HL-60/S4 treated with retinoic acid at 250 ng/mL for 4 days and 3 days (cell line): ENCODE results near the gene ARMC9.
"Not testable (repeated sequence)": the region's sequence is repeated elsewhere in the genome, so short reads cannot be mapped to it uniquely, and the experiment has no call there.

Experiments used
- in situ Hi-C: fragments of 300-500 bp; cut with MboI; formaldehyde crosslinking; loops from 2 replicates; pipeline ENCODE4 v1.7.0; 2022; ENCODE audit warnings: low sequenced_read_pairs

The ARMC9 gene

GRCh38 chr2:231181860-231182512 is 16.4 kb upstream of the ARMC9 start:
- in situ Hi-C loops = no loop called here

DNA sequence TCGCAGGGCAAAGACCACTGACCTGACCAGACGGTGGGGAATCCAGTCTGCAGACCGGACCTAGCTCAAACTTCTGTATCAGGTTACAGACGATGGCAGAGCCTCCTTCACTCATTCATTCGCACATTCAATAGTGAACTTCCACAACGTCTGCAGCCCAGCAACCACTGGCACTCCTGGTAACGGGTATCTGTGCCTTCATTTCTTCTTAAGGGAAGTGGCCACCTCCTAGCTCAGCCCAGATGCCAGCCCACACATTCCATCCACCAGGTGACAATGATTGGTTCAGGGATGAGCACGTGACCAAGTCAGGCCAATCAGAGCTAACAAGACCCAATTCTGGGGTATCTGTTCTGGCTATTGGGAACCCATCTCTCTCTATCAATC is 15.9 kb upstream of the ARMC9 start:
- in situ Hi-C loops = no loop called here

- in situ Hi-C loops = no loop called here
Observed at GRCh38 chr2:231183851-231184250, 14.6 kb upstream of the ARMC9 start.

DNA sequence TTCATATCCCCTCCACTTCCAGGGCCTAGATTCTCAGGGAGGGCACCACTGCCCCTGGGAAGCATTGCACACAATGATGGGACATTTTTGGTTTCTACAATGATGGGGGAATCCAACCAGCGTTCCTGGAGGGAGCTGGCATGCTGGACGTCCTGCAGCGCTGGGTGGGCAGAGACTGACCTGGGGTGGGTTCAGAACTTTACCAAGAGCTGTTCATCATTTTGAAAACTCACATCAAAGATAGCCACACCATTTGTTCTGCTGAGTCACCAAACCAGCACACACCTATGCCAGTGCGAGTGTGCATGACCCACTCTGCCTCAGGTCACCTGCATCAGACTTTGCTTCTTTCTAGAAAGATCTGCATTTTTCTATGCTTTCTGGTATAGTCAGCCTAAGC is 14.1 kb upstream of the ARMC9 start:
- in situ Hi-C loops = no loop called here

- in situ Hi-C loops = no loop called here
Observed at GRCh38 chr2:231185050-231185725, 13.2 kb upstream of the ARMC9 start.

DNA sequence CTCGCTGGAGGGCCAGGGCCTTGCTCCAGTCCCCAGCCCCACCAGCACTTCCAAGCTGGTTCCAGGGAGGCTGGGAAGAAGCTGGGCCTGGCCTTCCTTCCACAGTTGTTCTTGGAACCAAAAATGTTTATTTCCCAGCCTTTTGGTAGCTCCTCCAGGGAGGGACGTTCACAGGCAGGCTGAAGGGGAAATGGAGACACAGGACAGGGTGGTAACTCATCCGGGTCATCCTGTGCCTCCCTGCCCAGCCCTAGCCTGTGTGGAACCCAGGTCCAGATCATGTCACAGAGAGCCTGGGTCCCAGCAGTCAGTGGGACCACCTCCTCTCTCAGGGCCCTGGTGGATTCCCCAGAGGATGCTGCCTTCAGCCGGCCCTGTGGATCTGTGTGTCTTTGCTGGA is 12.5 kb upstream of the ARMC9 start:
- in situ Hi-C loops = no loop called here

DNA sequence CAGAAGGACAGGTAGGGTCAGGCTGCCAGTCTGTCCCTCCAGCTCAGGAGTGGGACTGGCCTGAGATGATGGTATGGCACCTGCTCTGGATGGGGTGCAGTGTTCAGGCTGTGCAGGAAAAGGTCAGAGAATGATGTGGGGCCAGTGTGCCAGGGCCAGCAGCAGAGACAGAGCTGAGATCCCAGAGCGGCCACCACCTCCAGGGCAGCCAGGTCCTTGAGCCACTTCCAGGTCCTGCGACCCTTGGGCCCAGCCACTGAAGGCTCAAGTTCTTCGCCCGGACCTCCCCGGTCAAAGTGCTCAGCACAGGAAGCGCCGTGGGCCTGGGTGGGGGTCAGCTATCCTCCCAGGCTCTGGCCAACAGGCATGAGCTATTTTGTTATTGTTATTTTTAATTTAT is 12.1 kb upstream of the ARMC9 start:
- in situ Hi-C loops = no loop called here

DNA sequence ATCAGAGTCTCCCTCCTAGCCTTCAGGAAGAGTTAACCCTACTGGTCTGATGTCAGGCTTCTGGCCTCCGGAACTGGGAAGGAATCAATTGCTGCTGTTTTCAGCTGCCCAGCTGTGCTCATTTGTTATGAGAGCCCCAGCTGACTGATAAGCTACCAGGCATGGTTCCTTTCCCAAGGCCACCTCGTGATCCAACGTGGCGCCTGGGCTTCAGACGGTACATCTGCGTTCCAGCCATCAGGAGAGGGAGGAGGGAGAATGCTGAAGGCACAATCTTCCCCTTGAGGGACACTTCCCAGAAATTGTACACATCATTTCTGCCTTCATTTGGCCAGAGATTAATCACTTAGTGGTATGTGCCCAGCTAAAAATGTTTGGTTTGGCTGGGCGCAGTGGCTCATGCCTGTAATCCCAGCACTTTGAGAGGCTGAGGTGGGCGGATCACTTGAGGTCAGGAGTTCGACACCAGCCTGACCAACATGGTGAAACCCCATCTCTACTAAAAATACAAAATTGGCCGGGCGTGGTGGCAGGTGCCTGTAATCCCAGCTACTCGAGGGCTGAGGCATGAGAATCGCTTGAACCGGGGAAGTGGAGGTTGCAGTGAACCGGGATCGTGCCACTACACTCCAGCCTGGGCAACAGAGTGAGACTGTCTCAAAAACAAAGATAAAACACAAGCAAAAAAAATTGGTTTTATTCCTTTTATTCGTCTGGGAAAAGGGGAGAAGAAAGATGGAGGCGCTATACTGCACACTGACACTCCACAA is 10.5 kb upstream of the ARMC9 start:
- in situ Hi-C loops = no loop called here

- in situ Hi-C loops = no loop called here
Observed at GRCh38 chr2:231188506-231189170, 9.8 kb upstream of the ARMC9 start.

DNA sequence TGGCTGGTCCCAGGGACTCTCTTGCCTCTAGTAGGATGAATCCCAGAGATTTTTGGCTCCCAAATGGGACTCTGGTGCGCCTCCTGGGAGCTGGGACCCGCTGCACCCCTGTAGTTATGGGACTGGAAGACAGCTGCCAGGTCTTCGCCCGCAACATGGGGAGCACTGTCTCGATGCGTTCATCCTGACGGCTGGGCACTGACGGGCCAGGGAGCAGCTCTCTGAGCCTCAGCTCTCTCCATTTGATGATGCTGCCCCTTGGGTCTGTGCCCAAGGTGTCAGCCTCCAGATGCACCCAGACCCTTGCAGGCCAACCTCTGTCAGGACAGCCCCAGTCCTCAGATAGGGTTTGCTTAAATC is 9.3 kb upstream of the ARMC9 start:
- in situ Hi-C loops = no loop called here

DNA sequence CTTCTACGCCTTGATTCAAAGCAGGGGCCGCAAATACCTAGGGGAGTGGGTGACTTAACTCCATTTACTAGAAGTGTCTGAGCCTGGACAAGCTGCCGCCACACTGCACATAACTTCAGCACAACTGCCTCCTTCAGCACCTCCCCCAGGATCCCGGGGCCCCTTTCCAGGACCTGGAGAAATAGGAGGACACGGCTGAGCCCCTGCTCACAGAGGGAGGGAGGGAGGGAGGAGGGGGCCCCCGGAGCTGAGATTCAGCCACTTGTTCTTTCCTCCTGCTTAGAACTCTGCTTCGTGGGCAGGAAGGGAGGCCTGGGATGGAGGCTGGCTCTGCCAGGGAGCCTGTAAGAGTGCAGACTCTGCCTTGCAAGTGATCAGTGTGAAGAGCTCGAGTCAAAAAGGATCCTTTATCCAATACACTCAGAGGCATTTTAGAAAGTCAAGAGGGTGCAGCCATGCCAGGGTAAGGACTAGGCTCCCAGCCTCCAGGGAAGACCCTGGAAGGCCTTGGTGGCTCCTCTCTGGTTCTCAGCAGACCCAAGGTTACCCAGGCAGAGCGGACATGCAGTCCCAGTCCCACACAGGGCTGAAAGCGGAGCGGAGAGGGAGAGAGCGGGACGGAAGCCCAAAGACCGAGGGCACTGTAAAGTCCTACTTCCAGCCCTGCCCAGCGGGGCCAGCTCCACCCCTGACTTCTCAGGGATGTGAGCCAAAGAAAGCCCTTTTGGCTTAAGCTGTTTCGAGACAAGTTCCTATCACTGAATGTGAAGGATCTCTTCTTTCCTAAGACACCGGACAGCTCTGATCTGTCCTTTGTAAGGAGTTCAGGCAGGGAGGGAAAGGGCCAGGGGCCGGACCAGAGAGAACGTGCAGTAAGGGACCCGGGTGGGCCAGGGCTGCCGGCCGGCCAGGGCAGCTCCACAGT is 8.6 kb upstream of the ARMC9 start:
- in situ Hi-C loops = no loop called here

DNA sequence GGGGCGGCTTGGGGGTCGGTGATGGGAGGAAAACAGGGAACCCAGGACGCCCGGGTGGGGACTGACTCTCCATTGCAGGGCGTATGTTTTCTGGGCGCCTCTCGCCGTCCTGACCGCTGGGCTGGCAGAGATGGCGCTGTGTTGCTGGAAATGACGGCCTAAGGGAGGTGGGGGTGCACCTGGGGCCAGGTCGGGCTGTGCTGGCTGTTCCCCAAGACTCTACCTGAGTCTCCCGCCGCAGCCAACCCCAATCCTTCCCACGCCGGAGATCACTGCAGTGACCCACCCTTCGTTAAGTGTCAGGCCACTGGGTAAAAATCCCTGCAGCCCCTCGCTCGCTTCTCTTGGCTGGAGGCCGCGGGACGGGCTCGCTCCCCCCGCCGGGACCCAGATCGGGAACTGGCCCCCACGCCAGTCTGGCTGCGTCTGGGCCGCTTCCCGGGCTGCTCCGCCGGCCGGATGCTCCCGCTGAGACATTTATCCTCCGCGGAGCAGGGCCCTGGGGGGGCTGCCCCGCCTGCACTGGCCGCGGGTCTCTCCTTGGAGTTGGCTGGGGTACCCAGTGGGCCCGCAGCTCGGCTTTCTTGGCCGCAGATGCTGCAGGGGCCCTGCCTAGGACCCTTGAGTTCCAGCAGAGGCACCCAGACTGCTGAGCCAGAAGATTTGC is 7.8 kb upstream of the ARMC9 start:
- in situ Hi-C loops = no loop called here

DNA sequence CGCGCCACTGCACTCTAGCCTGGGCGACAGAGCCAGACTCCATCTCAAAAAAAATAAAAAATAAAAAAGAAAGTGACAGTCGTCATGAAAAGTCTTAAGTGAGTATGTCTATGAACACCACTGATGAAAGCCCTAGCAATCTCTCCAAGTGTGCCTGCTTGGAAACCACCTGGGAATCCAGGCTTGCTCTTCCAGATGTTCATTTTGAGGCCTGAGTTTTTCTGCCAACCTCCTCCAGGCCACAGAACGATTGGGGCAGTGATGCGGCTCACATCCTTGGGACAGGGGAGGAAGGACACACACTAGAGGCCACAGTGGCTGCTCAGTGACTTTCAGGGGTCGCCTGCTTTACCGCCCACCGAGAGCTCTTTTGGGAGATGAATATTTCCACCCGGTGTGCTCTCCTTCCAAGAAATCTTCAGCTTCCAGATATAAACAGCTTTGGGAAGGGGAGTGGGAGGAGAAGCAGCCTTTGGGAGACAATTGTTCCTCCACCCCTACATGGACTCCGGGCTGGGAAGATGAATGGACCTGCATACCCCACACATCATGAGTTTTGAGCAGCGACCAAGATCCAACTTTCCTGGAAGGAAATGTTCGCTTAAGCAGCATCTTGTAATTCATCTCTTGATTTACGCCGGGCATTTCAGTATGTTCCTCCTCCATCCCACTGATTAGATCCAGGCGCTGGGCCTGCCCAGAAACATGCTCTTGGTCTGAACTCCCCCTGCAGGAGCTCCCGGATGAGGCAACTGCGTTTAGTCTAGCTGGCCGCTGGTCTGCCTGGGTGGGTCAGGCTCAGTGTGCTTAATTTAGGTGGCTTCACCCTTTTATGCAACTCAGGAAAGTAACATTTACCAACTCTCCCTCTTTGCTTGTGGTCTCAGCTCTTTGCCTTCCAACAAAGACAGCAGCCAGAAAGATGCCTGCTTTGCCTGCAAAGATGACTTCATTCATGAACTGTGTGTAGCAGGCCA is 6.2 kb upstream of the ARMC9 start:
- in situ Hi-C loops = no loop called here

DNA sequence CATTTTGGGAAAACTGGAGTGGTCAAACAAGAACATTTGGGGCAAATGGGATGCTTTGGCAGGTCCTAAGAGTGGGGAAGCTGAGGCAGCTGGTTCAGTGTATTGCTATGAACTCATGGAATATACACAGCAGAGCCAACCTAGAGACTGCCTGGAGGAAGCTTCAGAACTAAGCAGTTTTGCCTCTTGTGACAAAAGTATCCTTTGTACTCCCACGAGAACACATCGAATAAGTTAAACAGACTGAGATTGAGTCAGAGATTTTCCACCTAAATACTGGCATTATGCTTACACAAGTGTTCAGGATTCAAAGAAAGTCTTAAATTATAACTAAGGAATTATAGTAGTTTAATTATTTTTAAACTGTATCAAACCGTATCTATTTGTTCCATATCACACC is 5.2 kb upstream of the ARMC9 start:
- in situ Hi-C loops = no loop called here

- in situ Hi-C loops = no loop called here
Observed at GRCh38 chr2:231196592-231196991, 1.8 kb upstream of the ARMC9 start.

GRCh38 chr2:231197196-231197595 is 1.2 kb upstream of the ARMC9 start:
- in situ Hi-C loops = not testable (repeated sequence)

GRCh38 chr2:231197706-231198290 is 633 bp upstream of the ARMC9 start:
- in situ Hi-C loops = no loop called here

GRCh38 chr2:231199219-231199618 is 788 bp downstream of the ARMC9 start:
- in situ Hi-C loops = no loop called here
